ENCODE results near the gene CZIB. TPM values are rescaled to one million over a fixed set of nuclear protein-coding genes. Genes with fewer than 3 reads are reported as not detected.

The CZIB gene
- total and polyA plus RNA-seq, 2 of the 8 experiments (the other 6 are each of a cell fraction or from before 2014, with no cell fraction given) = 46.5 to 48.0 TPM

DNA sequence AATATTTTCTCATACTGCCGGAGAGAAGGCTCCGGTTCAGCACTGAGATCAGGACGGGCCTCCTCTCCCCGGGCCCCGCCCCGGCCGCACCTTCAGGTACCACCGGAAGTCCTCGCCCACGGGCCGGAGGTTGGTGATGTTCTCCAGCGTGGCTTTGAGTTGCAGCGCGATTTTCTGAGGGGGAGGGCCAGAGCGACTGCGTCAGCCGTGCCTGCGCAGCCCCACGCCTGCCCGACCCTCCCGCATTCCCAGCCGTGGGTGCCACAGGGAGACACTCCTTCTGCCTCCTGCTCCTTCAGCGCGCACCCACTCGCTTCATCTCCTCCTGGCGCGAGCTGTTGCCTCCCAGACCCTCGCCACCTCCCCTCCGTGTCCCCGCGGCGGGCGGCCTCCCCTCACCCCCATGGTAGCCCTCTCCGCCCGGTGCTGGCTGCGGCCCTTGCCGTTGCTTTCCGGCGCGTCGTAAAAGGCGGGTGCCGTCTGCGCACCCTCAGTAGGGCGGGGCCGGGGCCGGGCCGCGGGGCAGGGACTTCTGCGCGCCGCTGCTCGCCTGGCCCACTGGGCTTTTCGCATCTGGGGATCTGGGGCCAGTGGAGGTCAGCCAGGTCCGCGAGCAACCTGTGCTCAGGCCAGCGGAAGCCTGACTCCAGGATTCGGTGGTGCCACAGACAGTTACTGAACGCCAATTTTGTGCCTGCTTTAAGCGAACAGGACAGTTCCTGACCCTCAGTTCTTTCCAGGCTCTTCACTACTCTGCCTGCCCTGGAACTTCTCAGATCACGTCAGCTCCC, at the start of gene CZIB (continued):
- peak; percentile 67; the same call in 1 of the 2 replicates for TF ChIP-seq GABPA (IDR thresholded peaks at IDR 0.05; ENCODE audit: borderline replicate concordance, insufficient read depth, low read length)
- no peak for TF ChIP-seq JUN (IDR thresholded peaks at IDR 0.05; ENCODE audit: low read depth, low read length)
- TF ChIP-seq EZH2 (IDR thresholded peaks at IDR 0.05; ENCODE audit: low read depth, low read length, severe bottlenecking) = no peak
- no peak for TF ChIP-seq YY1 (IDR thresholded peaks at IDR 0.05; ENCODE audit: low read depth, low read length)
- no peak; a peak in 1 of 4 replicates for TF ChIP-seq RAD21 (IDR thresholded peaks at IDR 0.05 in 1 of 2, conservative IDR thresholded peaks at IDR 0.05 in 1 of 2; ENCODE audit: low read depth in 2 of 2, low read length in 2 of 2)
- no peak for TF ChIP-seq RFX5 (IDR thresholded peaks at IDR 0.05; ENCODE audit: borderline replicate concordance, low read depth, low read length)
- peak; percentile 92 for TF ChIP-seq POLR2AphosphoS5 (IDR thresholded peaks at IDR 0.05; ENCODE audit: low read depth, low read length)
- no peak for TF ChIP-seq SRF (IDR thresholded peaks at IDR 0.05; ENCODE audit: low read depth, low read length)
